T-helper 1 cell treated with Interleukin-12 subunit alpha and Interleukin-12 subunit beta and Interleukin-4 antibody, amounts not matched to agents 30 μg/mL and 1 μg/mL, for 36 hours (primary cell): Measurements from ENCODE around the gene TNKS1BP1.

Experiments
- H3K27ac Mint-ChIP-seq: one replicate; pipeline ENCODE4 v1.8.0; 2021; ENCODE audit warnings: mild to moderate bottlenecking, mixed read lengths
- H3K27me3 Mint-ChIP-seq: one replicate; pipeline ENCODE4 v1.8.0; 2021; ENCODE audit warnings: low read depth, mixed read lengths
- H3K36me3 Mint-ChIP-seq: one replicate; pipeline ENCODE4 v1.8.0; 2021; ENCODE audit warnings: low read depth, mixed read lengths
- H3K4me1 Mint-ChIP-seq: one replicate; pipeline ENCODE4 v1.8.0; 2021; ENCODE audit warnings: low read depth, mixed read lengths
- H3K4me3 Mint-ChIP-seq: one replicate; pipeline ENCODE4 v1.8.0; 2021; ENCODE audit warnings: mild to moderate bottlenecking, moderate library complexity, mixed read lengths
- H3K9me3 Mint-ChIP-seq: one replicate; pipeline ENCODE4 v1.8.0; 2021; ENCODE audit warnings: mixed read lengths

TNKS1BP1 gene

GRCh38 chr11:57263351-57263750 is 61.4 kb downstream of the TNKS1BP1 start:
- H3K4me1 Mint-ChIP-seq, result no peaks in the 10 kb centered on the region
- H3K9me3 Mint-ChIP-seq, result peaks cover 6% of the 10 kb centered on the region
- H3K4me3 Mint-ChIP-seq, result no peak overlapping the region
- no peak overlapping the region for H3K27ac Mint-ChIP-seq
- H3K36me3 Mint-ChIP-seq, result no peaks in the 10 kb centered on the region
- peaks cover 4% of the 10 kb centered on the region for H3K27me3 Mint-ChIP-seq

- H3K4me1 Mint-ChIP-seq, result no peaks in the 10 kb centered on the region
- H3K9me3 Mint-ChIP-seq, result peaks cover 6% of the 10 kb centered on the region
- H3K36me3 Mint-ChIP-seq, result no peaks in the 10 kb centered on the region
- H3K27me3 Mint-ChIP-seq, result peaks cover 4% of the 10 kb centered on the region
- H3K27ac Mint-ChIP-seq, result no peak overlapping the region
- no peak overlapping the region for H3K4me3 Mint-ChIP-seq
Observed at GRCh38 chr11:57262157-57262556, 62.6 kb downstream of the TNKS1BP1 start.

GRCh38 chr11:57260937-57261783 is 63.6 kb downstream of the TNKS1BP1 start:
- Mint-ChIP-seq H3K9me3 (peaks cover 4% of the 10 kb centered on the region), H3K4me1 (no peaks in the 10 kb centered on the region), H3K4me3 (no peak overlapping the region), H3K27me3 (peaks cover 4% of the 10 kb centered on the region), H3K36me3 (no peaks in the 10 kb centered on the region), H3K27ac (no peak overlapping the region)

- Mint-ChIP-seq H3K4me3 (no peak overlapping the region), H3K27ac (no peak overlapping the region), H3K27me3 (peaks cover 28% of the 10 kb centered on the region), H3K4me1 (no peaks in the 10 kb centered on the region), H3K36me3 (no peaks in the 10 kb centered on the region), H3K9me3 (no peaks in the 10 kb centered on the region)
Observed at GRCh38 chr11:57256119-57256518, 68.6 kb downstream of the TNKS1BP1 start.

GRCh38 chr11:57255618-57256017 is 69.1 kb downstream of the TNKS1BP1 start:
- no peaks in the 10 kb centered on the region for H3K36me3 Mint-ChIP-seq
- H3K27ac Mint-ChIP-seq, result no peak overlapping the region
- H3K4me3 Mint-ChIP-seq, result no peak overlapping the region
- no peaks in the 10 kb centered on the region for H3K4me1 Mint-ChIP-seq
- no peaks in the 10 kb centered on the region for H3K9me3 Mint-ChIP-seq
- peaks cover 31% of the 10 kb centered on the region for H3K27me3 Mint-ChIP-seq

- Mint-ChIP-seq H3K27me3 (peaks cover 32% of the 10 kb centered on the region), H3K9me3 (no peaks in the 10 kb centered on the region), H3K4me1 (no peaks in the 10 kb centered on the region), H3K36me3 (no peaks in the 10 kb centered on the region), H3K27ac (no peak overlapping the region), H3K4me3 (no peak overlapping the region)
Observed at GRCh38 chr11:57254631-57255030, 70.1 kb downstream of the TNKS1BP1 start.

GRCh38 chr11:57251491-57252104 is 73.2 kb downstream of the TNKS1BP1 start:
- H3K4me1 Mint-ChIP-seq, result no peaks in the 10 kb centered on the region
- H3K27me3 Mint-ChIP-seq, result peaks cover 32% of the 10 kb centered on the region
- H3K4me3 Mint-ChIP-seq, result no peak overlapping the region
- H3K36me3 Mint-ChIP-seq, result no peaks in the 10 kb centered on the region
- H3K9me3 Mint-ChIP-seq, result no peaks in the 10 kb centered on the region
- no peak overlapping the region for H3K27ac Mint-ChIP-seq

- Mint-ChIP-seq H3K27ac (no peak overlapping the region), H3K9me3 (no peaks in the 10 kb centered on the region), H3K4me1 (no peaks in the 10 kb centered on the region), H3K4me3 (no peak overlapping the region), H3K27me3 (peaks cover 31% of the 10 kb centered on the region), H3K36me3 (no peaks in the 10 kb centered on the region)
Observed at GRCh38 chr11:57251037-57251436, 73.7 kb downstream of the TNKS1BP1 start.
